HG03457 (cell line): Measurements from ENCODE around the gene IPCEF1.
"Not testable (repeated sequence)": the region's sequence is repeated elsewhere in the genome, so short reads cannot be mapped to it uniquely, and the experiment has no call there.

Experiments used
- ATAC-seq: cut with Tn5 transposase; IDR thresholded peaks from one replicate; pipeline ENCODE4 v1.9.1; 2021; ENCODE audit warnings: moderate number of reproducible peaks; ENCODE audit not compliant: unreplicated experiment

The IPCEF1 gene

DNA sequence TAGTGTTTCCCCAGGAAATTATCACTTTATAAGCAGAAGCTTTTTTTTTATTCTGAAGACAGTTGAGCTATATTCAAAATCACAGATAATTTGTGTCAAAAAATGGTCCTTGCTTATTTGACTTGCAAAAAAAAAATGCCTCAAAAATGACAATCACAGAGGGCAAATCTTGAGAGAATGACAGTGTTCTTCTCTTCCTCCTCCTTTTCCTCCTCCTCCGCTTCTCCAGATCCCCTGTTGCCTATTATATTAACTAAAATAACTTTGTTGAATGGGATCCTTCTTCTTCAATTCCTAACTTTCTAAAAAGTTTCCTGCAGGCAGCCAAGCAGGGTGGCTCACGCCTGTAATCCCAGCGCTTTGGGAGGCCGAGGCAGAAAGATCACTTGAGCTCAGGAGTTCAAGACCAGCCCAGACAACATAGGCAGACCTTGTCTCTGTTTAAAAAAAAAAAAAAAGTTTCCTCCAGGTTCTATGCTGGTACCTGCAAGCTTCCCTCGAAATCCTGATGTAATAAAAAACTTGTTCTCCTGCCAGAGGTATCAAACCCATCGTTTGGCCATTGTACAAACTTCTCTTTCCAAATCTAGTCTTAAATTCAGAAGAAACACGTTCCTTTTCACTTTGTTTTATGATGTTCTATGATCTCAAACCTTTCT lies 128.6 kb downstream of the IPCEF1 start:
- no peak for ATAC-seq

DNA sequence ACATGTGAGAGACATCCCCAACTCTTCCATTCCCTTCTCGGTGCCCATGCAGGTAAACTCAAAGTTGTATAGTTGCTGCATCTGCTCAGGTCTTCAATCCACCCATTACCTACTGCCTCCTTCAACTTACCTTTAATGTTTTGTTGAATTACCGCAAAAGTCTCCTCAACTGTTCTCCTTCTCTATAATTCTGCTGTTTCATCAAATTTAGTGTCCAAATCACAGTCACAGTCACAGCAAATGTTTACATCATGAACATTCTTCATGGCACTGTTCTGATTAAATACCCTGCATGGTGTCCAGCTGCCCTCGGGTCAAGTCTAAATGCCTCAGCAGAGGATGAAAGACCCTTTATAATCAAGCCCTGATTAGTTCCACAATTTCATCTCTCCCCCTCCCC lies 130.1 kb downstream of the IPCEF1 start:
- ATAC-seq, result no peak

DNA sequence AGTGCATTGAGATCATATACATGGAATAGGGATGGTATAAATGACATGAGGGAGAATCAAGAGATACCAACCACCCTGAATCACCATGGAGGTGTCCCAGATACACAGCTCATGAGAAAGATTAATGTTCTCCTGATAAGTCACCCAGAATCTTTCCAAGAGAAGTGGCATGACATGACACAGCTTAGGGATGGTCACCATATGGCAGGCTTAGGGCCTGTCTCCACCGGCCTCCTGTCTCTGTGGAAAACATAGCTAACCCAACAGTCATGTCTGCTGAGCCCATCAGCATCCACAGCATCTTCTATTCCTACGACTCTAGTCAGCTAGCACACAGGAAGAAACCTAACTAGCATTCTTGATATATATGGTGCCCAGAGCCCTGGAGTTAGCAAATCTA lies 133.3 kb downstream of the IPCEF1 start:
- no peak for ATAC-seq

DNA sequence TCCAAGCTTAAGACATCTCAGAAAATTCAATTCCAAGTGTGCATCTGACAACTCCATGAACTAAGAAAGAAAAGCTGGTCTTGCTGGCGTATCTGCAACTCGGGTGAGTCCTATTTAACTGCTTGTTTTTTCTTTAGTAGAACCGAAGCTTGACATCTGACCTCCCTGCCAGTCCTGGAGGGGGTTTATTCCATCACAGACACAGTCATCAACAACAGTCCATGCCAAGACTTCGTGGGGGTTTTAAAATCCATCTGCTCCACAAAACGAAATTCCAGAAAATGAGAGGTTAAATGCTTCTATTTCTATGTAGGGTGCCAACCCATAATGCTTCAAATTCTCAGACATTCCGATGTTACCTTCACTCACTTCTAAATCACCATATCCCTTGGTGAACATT lies 133.9 kb downstream of the IPCEF1 start:
- no peak for ATAC-seq

DNA sequence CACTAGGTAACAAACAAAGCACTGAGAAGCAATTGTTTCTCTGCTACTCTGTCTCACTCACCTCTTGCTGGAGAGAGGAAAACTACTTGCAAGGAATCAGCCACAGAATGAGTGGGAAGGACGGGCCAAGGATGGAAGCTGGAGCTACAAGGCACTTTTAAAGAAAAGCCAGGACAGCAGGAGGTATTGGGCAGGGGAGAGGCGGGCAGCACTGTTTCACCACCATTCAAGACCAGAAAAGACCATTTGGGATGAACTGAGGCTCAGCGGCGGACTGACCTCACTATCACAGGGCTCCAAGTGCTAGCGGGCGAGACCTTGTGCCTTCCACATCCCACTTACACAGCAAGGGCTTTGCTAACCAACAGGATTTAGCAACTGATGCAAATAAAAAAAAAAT lies 137.4 kb downstream of the IPCEF1 start:
- no peak for ATAC-seq

DNA sequence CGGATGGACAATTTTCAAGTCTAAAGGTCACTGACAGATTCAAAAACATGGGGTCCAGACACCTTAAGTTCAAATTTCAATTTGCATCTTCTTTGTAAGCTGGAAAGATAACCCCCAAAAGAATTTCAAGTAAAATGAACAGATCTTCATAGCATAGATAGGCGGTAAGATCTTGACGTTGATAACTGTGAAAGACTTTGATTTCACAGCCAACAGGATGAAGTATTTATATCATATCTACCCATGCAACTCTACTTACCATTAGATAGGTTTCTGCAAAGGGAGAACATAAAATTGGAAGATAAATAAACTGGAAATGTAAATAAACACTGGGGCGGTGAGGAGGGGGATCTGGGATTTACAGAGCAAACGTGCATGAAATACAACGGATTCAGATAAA lies 137.8 kb downstream of the IPCEF1 start:
- ATAC-seq, result no peak

DNA sequence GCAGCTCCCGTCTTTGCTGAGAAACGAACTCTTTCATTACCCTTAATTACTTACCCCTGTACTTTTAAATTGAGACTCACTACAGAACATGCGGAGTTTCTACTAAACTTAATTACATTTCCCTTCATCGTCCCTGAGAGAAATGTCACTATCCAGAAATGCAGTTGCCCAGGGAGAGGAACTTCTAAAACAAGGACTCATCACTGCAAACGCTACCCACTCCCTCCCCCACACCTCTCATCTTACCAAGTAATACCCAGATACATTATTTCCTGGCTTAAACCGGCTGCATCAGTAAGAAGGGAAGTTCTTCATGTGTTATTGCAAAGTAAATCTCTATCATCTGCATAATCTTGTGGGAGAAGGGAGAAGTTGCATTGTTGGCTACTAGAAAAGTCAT lies 138.3 kb downstream of the IPCEF1 start:
- ATAC-seq, result no peak

DNA sequence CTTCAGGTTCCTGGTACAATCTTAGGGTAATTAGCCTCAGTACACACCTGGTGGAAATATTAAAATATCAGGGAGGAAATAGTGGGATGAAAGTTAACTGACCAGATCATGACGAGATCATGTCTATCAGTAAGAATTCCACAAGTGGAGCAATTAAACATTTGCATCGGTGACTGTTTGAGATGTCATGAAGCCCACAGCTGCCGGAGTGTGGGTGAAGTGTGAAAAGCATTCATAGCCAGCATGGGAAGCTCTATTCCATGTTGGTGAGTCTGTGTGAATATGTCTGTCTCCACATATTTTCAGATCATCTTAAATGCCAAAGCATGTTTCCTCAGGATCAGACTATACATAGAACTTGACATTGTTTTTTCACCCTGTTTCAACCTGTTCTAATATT lies 142.8 kb downstream of the IPCEF1 start:
- ATAC-seq, result no peak

DNA sequence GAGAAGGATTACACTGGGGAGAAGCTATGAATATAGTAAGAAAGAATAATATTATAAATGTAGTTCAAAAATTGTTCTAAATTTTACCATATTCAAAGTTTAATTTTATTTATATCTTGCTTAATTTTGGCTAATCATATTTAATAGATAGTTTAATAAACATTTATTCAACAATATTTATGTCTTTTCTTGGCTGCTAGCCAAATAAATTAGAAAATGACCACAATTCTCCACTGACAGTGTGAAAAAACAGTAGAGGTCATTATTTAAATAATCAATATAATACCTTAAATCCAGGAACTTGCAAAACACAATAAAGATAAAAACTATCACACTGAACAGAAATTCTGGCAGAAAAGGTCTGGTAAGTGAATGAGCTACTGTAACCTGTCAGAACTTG lies 145.9 kb downstream of the IPCEF1 start:
- ATAC-seq, result no peak

DNA sequence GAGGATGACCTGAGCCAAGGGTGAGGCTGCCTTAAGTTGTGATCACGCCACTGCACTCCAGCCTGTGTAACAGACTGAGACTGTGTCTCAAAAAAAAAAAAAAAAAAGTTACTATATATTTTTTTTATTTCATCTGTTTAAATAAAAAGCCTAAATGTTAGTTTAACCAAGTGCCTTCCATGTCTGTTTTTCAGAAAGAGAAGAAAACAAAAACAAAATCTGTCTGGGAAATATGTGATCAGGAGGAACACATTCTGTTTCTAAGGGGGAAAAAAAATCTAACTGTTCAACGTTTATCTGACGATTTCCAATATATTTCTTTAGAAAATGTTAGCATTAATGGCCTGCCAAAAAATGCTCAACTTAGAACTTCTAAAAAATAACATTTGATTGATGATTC lies 147.0 kb downstream of the IPCEF1 start:
- ATAC-seq, result no peak

DNA sequence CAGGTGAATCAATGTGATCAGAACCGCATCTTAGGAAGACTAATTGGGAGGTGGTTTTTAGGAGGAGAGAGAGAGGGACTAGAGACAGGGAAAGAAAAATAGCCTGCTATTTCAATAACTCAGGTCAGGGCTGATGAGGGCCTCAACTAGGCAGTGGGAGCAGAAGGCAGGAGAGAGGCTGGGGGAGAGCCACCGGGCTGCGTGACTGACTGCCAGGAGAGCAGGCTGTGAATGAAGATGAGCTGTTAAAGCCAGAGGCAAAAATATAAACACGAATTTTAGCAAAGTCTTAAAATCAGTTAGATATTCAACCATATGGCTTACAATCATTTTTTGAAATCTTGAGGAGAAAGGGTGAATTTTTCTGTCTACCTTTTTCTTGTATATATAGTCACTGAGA lies 149.6 kb downstream of the IPCEF1 start:
- ATAC-seq, result no peak

DNA sequence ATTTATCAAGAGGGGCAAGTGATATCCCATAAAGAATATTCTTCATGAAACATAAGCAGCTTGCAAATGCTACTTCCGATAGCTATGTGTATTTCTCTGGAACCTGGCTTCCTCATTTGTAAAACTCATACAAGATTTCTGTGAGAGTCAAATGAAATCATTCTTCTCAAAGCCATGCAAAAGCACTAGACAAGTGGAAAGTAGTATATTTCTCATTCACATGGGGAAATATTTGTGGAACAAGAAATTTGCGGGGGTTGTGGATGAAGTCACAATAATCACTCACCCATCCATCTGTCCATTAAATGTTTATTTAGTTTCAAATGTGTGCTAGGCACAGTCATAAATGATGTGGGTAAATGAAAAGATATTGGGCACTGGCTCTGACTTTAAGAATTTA lies 150.5 kb downstream of the IPCEF1 start:
- no peak for ATAC-seq

DNA sequence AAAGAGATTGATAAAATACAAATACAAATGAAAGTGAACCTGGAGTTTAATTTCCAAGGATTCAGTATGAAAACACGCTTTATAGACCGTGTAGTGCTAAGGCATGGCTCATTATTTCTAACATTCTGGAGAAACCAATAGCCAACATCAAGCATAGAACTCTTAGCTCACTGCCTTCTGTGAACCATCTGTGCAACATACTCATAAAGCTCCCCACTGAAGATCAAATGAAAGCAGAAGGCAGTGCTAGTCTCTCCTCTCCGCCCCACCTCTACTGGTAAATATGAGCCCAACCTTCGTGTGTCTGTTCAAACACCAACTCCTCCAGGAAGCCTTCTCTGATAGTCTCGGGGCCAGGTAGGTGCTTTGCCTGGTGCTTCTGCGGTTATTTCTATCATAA lies 153.6 kb downstream of the IPCEF1 start:
- no peak for ATAC-seq

DNA sequence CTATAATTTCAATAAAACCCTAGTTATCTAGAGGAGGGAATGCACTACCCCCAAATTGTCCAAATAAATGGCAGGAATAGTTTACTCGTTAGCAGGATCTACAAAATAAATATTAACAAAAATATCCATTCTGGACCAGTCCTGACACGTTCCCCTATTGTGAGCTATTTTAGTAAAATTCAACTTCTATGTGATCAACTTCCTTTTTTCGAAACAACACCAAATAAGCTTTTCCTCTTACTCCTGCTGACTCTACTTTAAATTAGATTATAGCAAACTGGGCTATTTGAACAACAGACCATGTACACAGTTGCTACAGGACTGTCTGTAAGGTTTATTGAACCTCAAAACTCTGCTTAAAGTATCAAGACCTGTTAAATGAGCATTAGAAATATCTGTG lies 154.3 kb downstream of the IPCEF1 start:
- no peak for ATAC-seq

DNA sequence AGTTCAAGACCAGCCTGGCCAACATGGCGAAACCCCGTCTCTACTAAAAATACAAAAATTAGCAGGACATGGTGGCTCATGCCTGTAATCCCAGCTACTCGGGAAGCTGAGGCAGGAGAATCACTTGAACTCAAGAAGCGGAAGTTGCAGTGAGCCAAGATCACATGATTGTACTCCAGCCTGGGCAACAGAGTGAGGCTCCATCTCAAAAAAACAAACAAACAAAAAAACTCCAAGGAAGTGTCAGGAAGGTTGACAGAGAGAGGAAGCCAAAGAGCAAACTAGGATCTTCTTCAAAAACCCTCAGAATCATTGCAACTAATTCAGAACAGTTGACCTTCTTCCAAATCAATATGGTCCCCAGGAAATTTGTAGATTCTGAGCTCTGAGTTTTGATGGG lies 154.9 kb downstream of the IPCEF1 start:
- ATAC-seq, result not testable (repeated sequence)

DNA sequence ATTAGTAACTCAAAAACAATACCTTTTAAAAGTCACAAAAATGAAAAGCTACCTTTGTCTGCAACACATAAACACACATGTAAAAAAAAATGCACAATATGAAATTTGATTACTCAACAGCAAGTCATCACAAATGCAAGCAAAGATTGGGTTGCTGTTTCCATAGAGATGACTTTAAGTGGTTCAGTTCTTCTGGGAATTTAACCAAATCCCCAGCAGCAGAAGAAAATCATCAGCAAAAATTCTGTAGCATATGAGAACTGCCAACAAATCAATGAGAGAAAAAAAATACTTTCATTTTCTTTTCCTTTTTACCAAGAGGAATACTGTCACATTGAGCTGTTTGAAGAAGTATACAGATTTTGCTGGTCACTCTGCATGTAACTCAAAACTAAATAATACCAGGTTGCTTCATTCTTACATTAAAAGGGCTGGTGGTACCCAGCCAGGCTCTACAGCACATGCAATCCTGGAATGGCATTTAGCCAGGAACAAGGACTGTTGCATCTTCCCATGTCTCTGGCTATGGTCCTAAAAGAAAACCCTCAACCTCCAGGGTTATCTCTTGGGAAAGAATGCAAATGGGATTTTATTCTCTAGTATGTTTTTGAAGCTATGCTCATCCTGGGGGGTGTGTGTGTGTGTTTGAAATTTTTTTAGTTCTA lies 159.3 kb downstream of the IPCEF1 start:
- ATAC-seq, result no peak

DNA sequence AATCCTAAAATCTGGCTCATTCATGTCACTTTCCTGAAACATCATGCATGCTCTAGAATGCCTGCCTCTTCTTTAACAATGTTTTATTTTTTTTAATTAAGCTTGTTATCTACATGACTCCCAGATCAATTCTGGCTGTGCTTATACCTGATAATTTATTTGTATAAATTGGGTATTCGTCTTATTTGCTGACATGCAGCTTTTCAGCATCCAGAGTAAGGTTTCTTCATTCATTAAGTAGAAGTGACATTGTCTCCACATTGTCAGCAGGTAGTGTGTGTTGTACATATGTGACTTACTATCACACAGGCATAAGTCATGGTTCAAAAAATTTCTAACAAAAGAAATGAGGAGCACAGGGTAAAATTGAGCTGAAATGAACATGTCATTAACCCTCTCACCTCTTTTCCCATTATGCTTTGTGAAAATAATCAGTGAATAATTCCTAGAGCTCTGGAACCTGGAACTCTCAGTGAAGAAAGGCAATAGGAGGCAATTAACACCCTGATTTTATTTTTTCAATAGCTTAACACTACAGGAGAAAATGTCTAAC lies 160.2 kb downstream of the IPCEF1 start:
- no peak for ATAC-seq

DNA sequence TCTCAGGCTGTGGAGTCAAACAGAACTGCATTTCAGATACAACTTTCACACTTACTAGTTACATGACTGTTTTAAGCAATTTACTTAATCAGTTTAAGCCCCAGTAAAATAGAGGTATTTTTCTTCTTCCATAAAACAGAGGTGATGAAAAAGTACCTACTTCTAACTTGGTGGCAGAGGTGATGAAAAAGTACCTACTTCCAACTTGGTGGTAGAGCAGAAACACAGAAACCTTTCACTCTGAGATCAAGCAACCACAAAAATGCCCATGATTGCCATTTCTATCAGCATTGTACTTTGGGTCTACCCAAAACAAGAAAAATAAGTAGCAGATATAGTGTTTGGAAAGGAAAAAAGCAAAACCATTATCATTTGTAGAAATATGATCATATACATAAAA lies 168.9 kb downstream of the IPCEF1 start:
- no peak for ATAC-seq

DNA sequence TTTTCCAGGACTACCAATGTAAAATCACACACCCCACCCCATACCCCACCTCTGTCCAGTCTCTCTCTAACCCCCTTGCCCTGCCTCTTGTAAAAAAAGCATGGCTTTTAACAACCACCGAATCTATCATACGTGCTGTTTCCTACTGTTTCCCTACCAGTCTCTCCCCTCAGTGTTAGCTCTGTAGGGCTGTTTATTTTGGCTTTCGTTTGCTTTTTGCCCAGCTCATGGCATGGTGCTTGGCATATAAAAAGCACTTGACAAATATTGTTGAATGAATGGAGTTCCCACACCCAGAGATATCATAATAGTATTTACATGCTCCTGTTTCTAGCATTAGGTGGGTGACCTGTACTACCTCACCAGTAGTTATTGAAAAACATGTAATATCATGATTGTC lies 169.4 kb downstream of the IPCEF1 start:
- ATAC-seq, result no peak

DNA sequence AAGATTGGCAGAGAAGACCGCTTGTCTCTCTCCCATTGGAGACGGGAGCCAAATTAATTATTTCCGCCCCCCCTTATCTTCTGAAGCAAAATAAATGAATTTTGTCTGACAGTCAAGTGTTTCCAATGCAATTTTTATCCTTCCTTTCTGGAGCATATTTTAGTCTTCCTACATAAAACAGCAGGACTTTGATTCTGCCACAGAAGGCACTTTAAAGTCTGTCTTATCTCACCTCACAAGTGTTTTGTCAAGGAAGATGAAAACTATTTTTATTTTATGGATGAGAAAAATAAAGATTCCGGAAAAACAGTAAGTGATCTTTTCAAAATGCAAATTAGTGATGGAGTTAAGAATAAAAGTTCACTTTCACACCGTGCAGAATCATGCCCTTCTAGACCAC lies 177.2 kb downstream of the IPCEF1 start:
- ATAC-seq, result no peak

DNA sequence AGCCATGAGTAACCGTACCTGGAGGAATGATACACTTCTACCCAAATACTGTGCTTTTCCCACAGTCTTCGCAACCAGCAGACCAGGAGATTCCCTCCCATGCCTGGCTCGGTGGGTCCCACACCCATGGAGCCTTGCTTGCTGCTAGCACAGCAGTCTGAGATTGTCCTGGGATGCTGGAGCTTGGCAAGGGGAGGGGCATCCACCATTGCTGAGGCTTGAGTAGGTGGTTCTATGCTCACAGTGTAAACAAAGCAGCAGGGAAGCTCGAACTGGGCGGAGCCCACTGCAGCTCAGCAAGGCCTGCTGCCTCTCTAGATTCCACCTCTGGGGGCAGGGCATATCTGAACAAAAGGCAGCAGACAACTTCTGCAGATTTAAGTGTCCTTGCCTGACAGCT lies 184.2 kb downstream of the IPCEF1 start:
- not testable (repeated sequence) for ATAC-seq

DNA sequence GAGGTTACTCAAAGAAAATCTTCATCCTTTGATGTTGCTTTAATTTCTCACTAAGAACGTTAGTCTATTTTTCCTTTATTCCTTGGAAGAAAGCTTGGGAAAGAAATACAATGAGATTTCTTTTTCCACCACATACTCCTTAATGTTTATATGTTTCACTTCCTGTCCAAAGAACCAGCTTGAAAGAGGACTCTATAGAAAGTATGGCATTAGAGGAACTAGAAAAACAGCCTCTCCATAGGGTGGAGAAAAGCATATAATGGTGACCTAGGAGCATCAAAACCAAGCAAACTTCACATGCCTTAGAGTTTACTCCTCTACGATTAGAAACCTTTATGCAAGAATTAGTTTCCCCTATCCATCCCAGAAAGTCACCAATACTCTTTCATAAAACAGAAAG lies 186.5 kb downstream of the IPCEF1 start:
- no peak for ATAC-seq
